22Rv1 (cell line): ENCODE results near the gene CTNNA1.

ENCODE experiments used
- H3K27ac ChIP-seq: fragments of 450-650 bp; 2 replicates; pipeline ENCODE4 v1.5.1; 2017
- CTCF ChIP-seq: fragments of 450-650 bp; IDR thresholded peaks from 2 replicates; pipeline ENCODE4 v1.5.1; 2017; ENCODE audit warnings: mild to moderate bottlenecking
- ZFX ChIP-seq: fragments of 450-650 bp; IDR thresholded peaks from 2 replicates; pipeline ENCODE4 v1.6.1; 2017; ENCODE audit warnings: antibody characterized with exemption, borderline replicate concordance

The CTNNA1 gene

GRCh38 chr5:138936968-138937345 lies 183.7 kb downstream of the CTNNA1 start:
- TF ChIP-seq ZFX, result no peak
- no peak for TF ChIP-seq CTCF
- H3K27ac ChIP-seq, result no peak overlapping the region

GRCh38 chr5:138937392-138938387 lies 184.5 kb downstream of the CTNNA1 start:
- no peak overlapping the region for H3K27ac ChIP-seq
- TF ChIP-seq CTCF (no peak), ZFX (no peak)

GRCh38 chr5:138938526-138938925 lies 185.3 kb downstream of the CTNNA1 start:
- no peak for TF ChIP-seq CTCF
- no peak for TF ChIP-seq ZFX

GRCh38 chr5:138942066-138942465 lies 188.8 kb downstream of the CTNNA1 start:
- H3K27ac ChIP-seq, result no peak overlapping the region
- TF ChIP-seq CTCF (no peak), ZFX (no peak)

More at GRCh38 chr5:138938526-138938925, 185.3 kb downstream of the CTNNA1 start:
- no peak overlapping the region for H3K27ac ChIP-seq

- H3K27ac ChIP-seq, result no peak overlapping the region
- no peak for TF ChIP-seq ZFX
- no peak for TF ChIP-seq CTCF
Measured at GRCh38 chr5:138942861-138943260, 189.6 kb downstream of the CTNNA1 start.

- TF ChIP-seq ZFX, result no peak
- TF ChIP-seq CTCF, result no peak
- no peak overlapping the region for H3K27ac ChIP-seq
Measured at GRCh38 chr5:138943599-138944173, 190.5 kb downstream of the CTNNA1 start.
